ENCODE data around the gene ZNF200.

DNA sequence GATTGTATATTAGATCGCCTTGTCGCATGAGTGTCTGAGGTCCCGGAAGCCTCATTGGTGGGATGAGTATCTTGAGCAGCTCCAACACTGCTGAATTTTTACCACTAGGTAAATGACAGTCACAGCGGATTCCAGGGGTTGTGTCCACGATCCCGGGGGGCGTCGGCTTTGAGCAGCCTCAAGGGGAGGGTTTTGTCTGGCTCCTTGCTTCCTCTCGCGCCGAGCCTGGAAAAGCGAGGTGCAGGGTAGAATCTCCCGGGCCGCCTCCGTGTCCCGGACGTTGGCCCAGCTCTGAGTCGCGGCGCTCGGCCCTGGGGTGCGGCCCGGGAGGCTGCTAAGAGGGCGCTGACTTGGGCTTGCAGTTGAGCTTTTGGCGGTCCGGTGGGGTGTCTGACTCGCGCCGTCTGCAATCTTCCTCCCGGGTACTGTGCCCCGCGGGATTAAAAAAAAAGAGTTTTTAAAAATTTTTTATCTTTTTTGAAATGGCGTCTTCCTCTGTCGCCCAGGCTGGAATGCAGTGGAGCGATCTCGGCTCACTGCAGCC lies 42.4 kb downstream of the ZNF200 start:
- TF ChIP-seq, protein P1, sequence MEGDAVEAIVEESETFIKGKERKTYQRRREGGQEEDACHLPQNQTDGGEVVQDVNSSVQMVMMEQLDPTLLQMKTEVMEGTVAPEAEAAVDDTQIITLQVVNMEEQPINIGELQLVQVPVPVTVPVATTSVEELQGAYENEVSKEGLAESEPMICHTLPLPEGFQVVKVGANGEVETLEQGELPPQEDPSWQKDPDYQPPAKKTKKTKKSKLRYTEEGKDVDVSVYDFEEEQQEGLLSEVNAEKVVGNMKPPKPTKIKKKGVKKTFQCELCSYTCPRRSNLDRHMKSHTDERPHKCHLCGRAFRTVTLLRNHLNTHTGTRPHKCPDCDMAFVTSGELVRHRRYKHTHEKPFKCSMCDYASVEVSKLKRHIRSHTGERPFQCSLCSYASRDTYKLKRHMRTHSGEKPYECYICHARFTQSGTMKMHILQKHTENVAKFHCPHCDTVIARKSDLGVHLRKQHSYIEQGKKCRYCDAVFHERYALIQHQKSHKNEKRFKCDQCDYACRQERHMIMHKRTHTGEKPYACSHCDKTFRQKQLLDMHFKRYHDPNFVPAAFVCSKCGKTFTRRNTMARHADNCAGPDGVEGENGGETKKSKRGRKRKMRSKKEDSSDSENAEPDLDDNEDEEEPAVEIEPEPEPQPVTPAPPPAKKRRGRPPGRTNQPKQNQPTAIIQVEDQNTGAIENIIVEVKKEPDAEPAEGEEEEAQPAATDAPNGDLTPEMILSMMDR (IDR thresholded peaks at IDR 0.05), result no peak
- no peak for TF ChIP-seq POLR2A (IDR thresholded peaks at IDR 0.05)
